G401 (cell line): Measurements from ENCODE around the gene CDH23. TPM values are rescaled to one million over a fixed set of nuclear protein-coding genes. Genes with fewer than 3 reads are reported as not detected.

Source experiments
- DNase-seq: peaks from one replicate; pipeline ENCODE4 v3.0.0-alpha.2; 2015; ENCODE audit warnings: low spot score
- in situ Hi-C: cut with HindIII; loops from 2 replicates; pipeline ENCODE4 v1.10.0; 2016; ENCODE audit warnings: low sequenced_read_pairs, mixed read lengths
- total RNA-seq: library from RNA; depleted of rRNA; stranded (reverse); fragments of >200 nt; shearing (Covaris generic); gene quantifications from 2 replicates; pipeline ENCODE4 v1.2.3, GENCODE V29; 2014

Gene CDH23
- total RNA-seq, 1 experiment from 2014 or later = 5.9 TPM

GRCh38 chr10:71389768-71390460 is 6.8 kb upstream of the CDH23 start:
- DNase-seq = no peak
- in situ Hi-C loops = no loop called here

- in situ Hi-C loops = no loop called here
- no peak for DNase-seq
Measured at GRCh38 chr10:71390461-71390835, 6.3 kb upstream of the CDH23 start.

GRCh38 chr10:71390921-71391690 is 5.6 kb upstream of the CDH23 start:
- no peak for DNase-seq
- in situ Hi-C loops = no loop called here

GRCh38 chr10:71391701-71392100 is 5.0 kb upstream of the CDH23 start:
- in situ Hi-C loops = no loop called here
- peak; percentile 97 for DNase-seq

GRCh38 chr10:71392292-71392691 is 4.4 kb upstream of the CDH23 start:
- no peak for DNase-seq
- in situ Hi-C loops = no loop called here

- DNase-seq = no peak
- in situ Hi-C loops = no loop called here
Measured at GRCh38 chr10:71392791-71393781, 3.6 kb upstream of the CDH23 start.

GRCh38 chr10:71393841-71394475 is 2.8 kb upstream of the CDH23 start:
- no peak for DNase-seq

GRCh38 chr10:71394926-71395562 is 1.7 kb upstream of the CDH23 start:
- DNase-seq = no peak

More at GRCh38 chr10:71393841-71394475, 2.8 kb upstream of the CDH23 start:
- in situ Hi-C loops = no loop called here

GRCh38 chr10:71395621-71396020 is 1.1 kb upstream of the CDH23 start:
- DNase-seq = no peak
- in situ Hi-C loops = no loop called here

More at GRCh38 chr10:71394926-71395562, 1.7 kb upstream of the CDH23 start:
- in situ Hi-C loops = no loop called here

GRCh38 chr10:71396084-71396710 is 523 bp upstream of the CDH23 start:
- in situ Hi-C loops = no loop called here
- DNase-seq = peak; percentile 85

GRCh38 chr10:71397296-71398212 is 834 bp downstream of the CDH23 start:
- in situ Hi-C loops = no loop called here
- DNase-seq = peak; percentile 53

GRCh38 chr10:71398976-71399375 is 2.3 kb downstream of the CDH23 start:
- in situ Hi-C loops = no loop called here
- DNase-seq = no peak

GRCh38 chr10:71399946-71400345 is 3.2 kb downstream of the CDH23 start:
- no peak for DNase-seq
- in situ Hi-C loops = no loop called here

- in situ Hi-C loops = no loop called here
- no peak for DNase-seq
Measured at GRCh38 chr10:71401056-71401455, 4.3 kb downstream of the CDH23 start.

GRCh38 chr10:71402005-71402404 is 5.3 kb downstream of the CDH23 start:
- in situ Hi-C loops = no loop called here
- DNase-seq = no peak

- in situ Hi-C loops = no loop called here
Measured at GRCh38 chr10:71404503-71405295, 8.0 kb downstream of the CDH23 start.

More at GRCh38 chr10:71404503-71405295, 8.0 kb downstream of the CDH23 start:
- no peak for DNase-seq
